CD4-positive, alpha-beta T cell (primary cell): Measurements from ENCODE around the gene DENND1A. TPM values are rescaled to one million over a fixed set of nuclear protein-coding genes. Genes with fewer than 3 reads are reported as not detected.

Experiments used
- ATAC-seq: fragments of 200-7000 bp; cut with Tn5 transposase; one replicate; pipeline ENCODE4 v1.10.0; 2022; ENCODE audit warnings: mild to moderate bottlenecking; ENCODE audit not compliant: poor library complexity
- CTCF ChIA-PET: fragments of 350-600 bp; sonication (Branson Sonifier 250); formaldehyde crosslinking; loops from one replicate; lab custom pipeline; 2021; ENCODE audit warnings: antibody characterized with exemption, inconsistent platforms; lab: Charles Lee
- POLR2A ChIA-PET: fragments of 350-600 bp; sonication (Branson Sonifier 250); formaldehyde crosslinking; loops from one replicate; lab custom pipeline; 2021; ENCODE audit warnings: antibody characterized with exemption, inconsistent platforms; lab: Charles Lee
- DNase-seq, 14 experiments: peaks; one replicate each; pipeline ENCODE4 v3.0.0-alpha.2; 2013 to 2020; ENCODE audit warnings: mixed read lengths in 2 of 14
- H3K27ac ChIP-seq, 2 donors: one replicate each; pipeline versions ENCODE4 v1.5.1 to v1.7.0; 2013; ENCODE audit warnings: low read length in 2 of 2, low read depth in 1 of 2, mild to moderate bottlenecking in 1 of 2
- H3K27me3 ChIP-seq, 2 experiments: 1 replicate in 1 of 2; 2 replicates in 1 of 2; pipeline versions ENCODE4 v1.6.1 to v1.7.0; 2013; ENCODE audit warnings: low read length in 2 of 2, control low read depth in 1 of 2, mild to moderate bottlenecking in 1 of 2, moderate library complexity in 1 of 2; ENCODE audit not compliant: insufficient read depth in 2 of 2, control insufficient read depth in 1 of 2
- H3K36me3 ChIP-seq: one replicate; pipeline ENCODE4 v1.6.1; 2013; ENCODE audit warnings: low read length, control low read depth; ENCODE audit not compliant: insufficient read depth
- H3K4me1 ChIP-seq: one replicate; pipeline ENCODE4 v1.6.1; 2013; ENCODE audit warnings: low read length, control low read depth; ENCODE audit not compliant: insufficient read depth
- H3K4me3 ChIP-seq: one replicate; pipeline ENCODE4 v1.5.1; 2013; ENCODE audit warnings: mild to moderate bottlenecking, low read length, moderate library complexity
- H3K9me3 ChIP-seq, 2 experiments: 1 replicate in 1 of 2; 2 replicates in 1 of 2; pipeline versions ENCODE4 v1.6.1 to v1.7.0; 2013; ENCODE audit warnings: low read length in 2 of 2, mild to moderate bottlenecking in 2 of 2, control low read depth in 1 of 2, moderate library complexity in 1 of 2; ENCODE audit not compliant: control insufficient read depth in 1 of 2, insufficient read depth in 1 of 2
- H3K27ac Mint-ChIP-seq: one replicate; pipeline ENCODE4 v1.8.0; 2020; ENCODE audit warnings: mixed read lengths
- H3K27me3 Mint-ChIP-seq: one replicate; pipeline ENCODE4 v1.8.0; 2021; ENCODE audit warnings: mixed read lengths
- H3K36me3 Mint-ChIP-seq: one replicate; pipeline ENCODE4 v1.8.0; 2021; ENCODE audit warnings: low read depth, mixed read lengths
- H3K4me1 Mint-ChIP-seq: one replicate; pipeline ENCODE4 v1.8.0; 2021; ENCODE audit warnings: low read depth, mixed read lengths
- H3K4me3 Mint-ChIP-seq: one replicate; pipeline ENCODE4 v1.8.0; 2020; ENCODE audit warnings: mild to moderate bottlenecking, mixed read lengths
- H3K9me3 Mint-ChIP-seq: one replicate; pipeline ENCODE4 v1.8.0; 2020; ENCODE audit warnings: mixed read lengths
- CTCF ChIP-seq: fragments of 200-600 bp; IDR thresholded peaks from one replicate; pipeline ENCODE4 v1.8.0; 2022; ENCODE audit warnings: antibody characterized with exemption, mild to moderate bottlenecking
- intact Hi-C, 2 experiments: fragments of 100-400 bp; cut with DNase I in 1 of 2; cut with micrococcal nuclease in 1 of 2; formaldehyde crosslinking; loops; one replicate each; pipeline versions ENCODE4 v1.15.1 to v1.9.0; 2023 to 2025; cut with DNase I, micrococcal nuclease
- total RNA-seq, 174 experiments: library from RNA in 2 of 174; stranded (reverse) in 2 of 174; gene quantifications; one replicate each; pipeline ENCODE4 v1.2.3 and lab custom pipeline; 2021 to 2026

The DENND1A gene
- total RNA-seq, 2 experiments from 2014 or later = 20.0 to 20.6 TPM

- CTCF ChIA-PET = no interaction called here
Measured at GRCh38 chr9:123622711-123623241, 307.1 kb downstream of the DENND1A start.

GRCh38 chr9:123620239-123620638, 309.7 kb downstream of the DENND1A start:
- CTCF ChIA-PET = no interaction called here
- POLR2A ChIA-PET = interaction anchor here (0.7 kb wide), 1 partner anchor 144 kb away, joined by 5 read pairs; no protein-coding TSS in a partner anchor
- no peak overlapping the region for H3K27ac Mint-ChIP-seq
- peaks cover 3% of the 10 kb centered on the region for H3K36me3 ChIP-seq
- H3K9me3 ChIP-seq = no peaks in the 10 kb centered on the region
- H3K36me3 Mint-ChIP-seq = peaks cover 10% of the 10 kb centered on the region
- intact Hi-C loops = no loop called here
- no peak for TF ChIP-seq CTCF
- H3K4me3 ChIP-seq = no peak overlapping the region
- H3K27me3 ChIP-seq = no peaks in the 10 kb centered on the region
- H3K27ac ChIP-seq = no peak overlapping the region
- no peaks in the 10 kb centered on the region for H3K9me3 Mint-ChIP-seq
- ATAC-seq = no peak
- no peak overlapping the region for H3K4me3 Mint-ChIP-seq
- H3K27me3 Mint-ChIP-seq = no peaks in the 10 kb centered on the region
- no peaks in the 10 kb centered on the region for H3K4me1 ChIP-seq
- DNase-seq = no peak
- H3K4me1 Mint-ChIP-seq = no peaks in the 10 kb centered on the region

More at GRCh38 chr9:123622711-123623241, 307.1 kb downstream of the DENND1A start:
- Histone ChIP-seq H3K27me3 (no peaks in the 10 kb centered on the region), H3K4me1 (no peaks in the 10 kb centered on the region), H3K9me3 (no peaks in the 10 kb centered on the region), H3K36me3 (peaks cover 4% of the 10 kb centered on the region), H3K4me3 (no peak overlapping the region), H3K27ac (no peak overlapping the region)
- TF ChIP-seq CTCF = no peak
- no peaks in the 10 kb centered on the region for H3K9me3 Mint-ChIP-seq
- H3K4me3 Mint-ChIP-seq = no peak overlapping the region
- no peaks in the 10 kb centered on the region for H3K27me3 Mint-ChIP-seq
- no peaks in the 10 kb centered on the region for H3K4me1 Mint-ChIP-seq
- DNase-seq (no peak), ATAC-seq (no peak)
- no peak overlapping the region for H3K27ac Mint-ChIP-seq
- intact Hi-C loops = no loop called here
- POLR2A ChIA-PET = interaction anchor here (1.0 kb wide), 1 partner anchor 15 kb away, joined by 3 read pairs; no protein-coding TSS in a partner anchor
- H3K36me3 Mint-ChIP-seq = peaks cover 21% of the 10 kb centered on the region

GRCh38 chr9:123617952-123618678, 311.8 kb downstream of the DENND1A start:
- H3K4me3 Mint-ChIP-seq = no peak overlapping the region
- intact Hi-C loops = no loop called here
- POLR2A ChIA-PET = no interaction called here

More at GRCh38 chr9:123617952-123618678, 311.8 kb downstream of the DENND1A start:
- Mint-ChIP-seq H3K4me1 (no peaks in the 10 kb centered on the region), H3K27ac (no peak overlapping the region), H3K27me3 (no peaks in the 10 kb centered on the region), H3K36me3 (no peaks in the 10 kb centered on the region), H3K9me3 (no peaks in the 10 kb centered on the region)
- H3K27ac ChIP-seq = no peak overlapping the region
- CTCF ChIA-PET = no interaction called here
- no peaks in the 10 kb centered on the region for H3K27me3 ChIP-seq
- no peaks in the 10 kb centered on the region for H3K9me3 ChIP-seq
- no peak for TF ChIP-seq CTCF
- H3K4me3 ChIP-seq = no peak overlapping the region
- H3K4me1 ChIP-seq = no peaks in the 10 kb centered on the region
- no peak for DNase-seq
- no peak for ATAC-seq
- peaks cover 3% of the 10 kb centered on the region for H3K36me3 ChIP-seq
